Adipose tissue (tissue), 3 donors: ENCODE data around the gene ANKRD44. TPM values are rescaled to one million over a fixed set of nuclear protein-coding genes. Genes with fewer than 3 reads are reported as not detected.
"Not testable (repeated sequence)": the region's sequence is repeated elsewhere in the genome, so short reads cannot be mapped to it uniquely, and the experiment has no call there.

ENCODE experiments used
- H3K27ac ChIP-seq: one replicate; pipeline ENCODE4 v1.5.1; 2013; ENCODE audit warnings: low read depth, low read length
- WGBS, 3 donors: extraction: QIAGEN DNeasy Blood & Tissue Kit; methylation state at CpG; one replicate each; pipeline ENCODE4 v1.1.7; 2013; 5-methylcytosine and 5-hydroxymethylcytosine counted together
- polyA plus RNA-seq, 3 donors: library from polyadenylated mRNA; stranded (reverse); fragments of 200-250 nt; gene quantifications; one replicate each; pipeline ENCODE4 v1.2.3, GENCODE V29; 2013
- donor health status: healthy with polysubstance abuse.
- donor health status: Bipolar disorder and iron deficiency.
- donor health status: healthy.

The ANKRD44 gene
- polyA plus RNA-seq, 3 donors, result 1.3 to 4.2 (median 3.5) TPM

DNA sequence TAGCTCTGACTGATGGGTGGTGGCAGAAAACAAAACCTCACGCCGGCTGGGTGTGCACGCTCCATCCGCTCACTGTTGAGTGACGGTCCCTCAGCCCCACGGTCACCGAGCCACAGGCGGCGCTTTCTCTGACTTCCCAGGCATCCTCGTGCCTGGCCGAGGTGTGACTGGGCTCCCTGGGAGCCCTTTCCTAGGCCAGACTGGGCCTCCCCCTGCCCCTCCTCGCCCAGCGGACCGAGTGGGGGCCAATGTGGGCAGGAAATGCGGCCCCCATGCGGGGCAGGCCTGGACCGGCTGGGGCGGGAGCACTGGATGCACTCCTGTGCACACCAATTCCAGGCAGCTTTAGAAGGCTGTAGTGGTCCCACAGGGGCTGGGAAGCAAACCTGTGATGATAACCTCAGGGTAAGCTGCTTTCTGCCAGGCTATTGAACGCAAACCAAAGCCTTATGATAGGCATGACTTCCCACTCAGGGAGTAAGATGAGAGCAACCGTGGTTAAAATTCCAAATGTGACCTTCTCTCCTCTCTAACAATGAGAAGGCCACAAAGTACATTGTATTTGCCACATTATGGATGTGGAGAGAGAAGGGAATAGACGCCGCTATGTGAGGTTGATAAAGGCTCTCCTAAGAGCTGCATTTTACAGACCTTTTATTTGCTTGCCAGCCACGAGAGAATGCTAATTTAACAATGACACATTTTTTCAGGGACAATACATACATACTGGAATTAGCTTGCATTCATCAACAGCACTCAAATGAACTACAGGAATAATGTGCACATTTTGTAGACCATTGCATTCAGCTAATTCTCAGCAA lies 300.2 kb downstream of the ANKRD44 start:
- no peak overlapping the region for H3K27ac ChIP-seq
- WGBS, 3 donors, result 89 to 91% (median 89%) methylated on average over 23 of the region's 23 CpGs

DNA sequence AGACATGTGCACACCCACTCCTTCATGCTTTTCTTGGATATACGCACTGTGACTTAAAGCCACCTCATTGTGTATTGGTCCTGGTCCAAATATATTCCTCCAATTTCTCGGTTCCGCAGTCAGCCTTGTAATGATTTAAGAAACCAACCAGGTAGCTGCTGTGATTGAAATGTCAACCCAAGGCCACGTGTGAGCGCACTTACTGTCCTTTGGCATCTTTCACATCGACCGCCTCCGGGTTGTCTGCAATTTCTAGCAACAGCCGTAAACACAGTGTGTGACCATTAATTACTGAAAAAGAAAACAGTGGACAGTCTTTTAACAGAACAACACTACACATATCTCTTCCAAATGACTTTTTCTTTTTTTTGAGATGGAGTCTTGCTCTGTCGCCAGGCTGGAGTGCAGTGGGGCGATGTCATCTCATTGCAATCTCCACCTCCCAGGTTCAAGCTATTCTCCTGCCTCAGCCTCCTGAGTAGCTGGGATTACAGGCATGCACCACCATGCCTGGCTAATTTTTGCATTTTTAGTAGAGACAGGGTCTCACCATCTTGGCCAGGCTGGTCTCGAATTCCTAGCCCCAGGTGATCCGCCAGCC lies 301.7 kb downstream of the ANKRD44 start:
- WGBS, 3 donors, result 96 to 98% (median 97%) methylated on average over 13 of the region's 13 CpGs
- not testable (repeated sequence) for H3K27ac ChIP-seq

GRCh38 chr2:197007716-197008628 lies 302.6 kb downstream of the ANKRD44 start:
- no peak overlapping the region for H3K27ac ChIP-seq
- WGBS, 3 donors, result 66 to 81% (median 72%) methylated on average over 4 of the region's 4 CpGs

DNA sequence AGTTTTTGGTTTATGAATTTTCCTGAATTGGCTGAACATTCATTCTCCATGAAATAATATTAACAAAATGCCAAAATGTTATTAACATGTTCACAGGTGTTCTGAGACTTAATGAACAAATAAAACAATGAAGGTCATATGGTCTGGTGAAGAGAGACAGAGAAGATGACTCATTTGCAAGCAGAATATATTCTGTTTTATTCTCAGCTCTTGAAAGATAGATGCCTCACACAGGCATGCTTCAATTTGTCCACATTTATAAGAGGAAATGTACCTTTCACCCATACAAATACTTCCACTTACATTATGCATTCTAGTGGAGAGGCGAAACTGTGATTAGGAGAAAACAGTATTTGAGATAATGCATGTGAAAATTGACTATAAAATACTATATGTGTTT lies 308.7 kb downstream of the ANKRD44 start:
- no peak overlapping the region for H3K27ac ChIP-seq
- WGBS, 3 donors, result 91 to 94% (median 92%) methylated on average over 1 of the region's 1 CpG

- no peak overlapping the region for H3K27ac ChIP-seq
- WGBS, 3 donors, result 89 to 95% (median 93%) methylated on average over 3 of the region's 3 CpGs
Observed at GRCh38 chr2:196995757-196996314, 314.7 kb downstream of the ANKRD44 start.

- 92 to 96% (median 94%) methylated on average over 4 of the region's 4 CpGs for WGBS, 3 donors
- H3K27ac ChIP-seq, result no peak overlapping the region
Observed at GRCh38 chr2:196994764-196995163, 315.8 kb downstream of the ANKRD44 start.

DNA sequence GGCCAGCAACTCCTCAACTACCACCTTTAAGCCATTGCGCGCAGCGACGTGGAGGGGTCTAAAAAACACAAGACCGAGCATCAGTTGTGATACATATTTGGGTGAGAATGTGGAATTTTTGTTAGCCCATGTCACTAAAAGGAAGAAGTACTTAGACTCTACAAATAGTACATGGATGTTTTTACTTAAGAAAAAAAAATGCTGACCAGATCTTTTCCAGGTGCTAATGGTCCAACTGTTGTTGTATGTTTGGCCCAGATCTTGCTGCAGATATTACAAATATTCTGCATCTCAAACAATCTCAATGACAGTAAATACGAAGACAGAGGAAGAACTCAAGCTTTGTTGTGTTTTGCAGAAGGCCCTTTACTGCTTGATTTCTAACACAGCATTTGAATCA lies 317.0 kb downstream of the ANKRD44 start:
- no peak overlapping the region for H3K27ac ChIP-seq
- 95 to 98% (median 97%) methylated on average over 6 of the region's 6 CpGs for WGBS, 3 donors

- no peak overlapping the region for H3K27ac ChIP-seq
- 60 to 100% (median 68%) methylated on average over 1 of the region's 1 CpG for WGBS, 3 donors
Observed at GRCh38 chr2:196992466-196992865, 318.1 kb downstream of the ANKRD44 start.

- 90 to 96% (median 95%) methylated on average over 10 of the region's 10 CpGs for WGBS, 3 donors
- no peak overlapping the region for H3K27ac ChIP-seq
Observed at GRCh38 chr2:196990788-196991461, 319.7 kb downstream of the ANKRD44 start.

DNA sequence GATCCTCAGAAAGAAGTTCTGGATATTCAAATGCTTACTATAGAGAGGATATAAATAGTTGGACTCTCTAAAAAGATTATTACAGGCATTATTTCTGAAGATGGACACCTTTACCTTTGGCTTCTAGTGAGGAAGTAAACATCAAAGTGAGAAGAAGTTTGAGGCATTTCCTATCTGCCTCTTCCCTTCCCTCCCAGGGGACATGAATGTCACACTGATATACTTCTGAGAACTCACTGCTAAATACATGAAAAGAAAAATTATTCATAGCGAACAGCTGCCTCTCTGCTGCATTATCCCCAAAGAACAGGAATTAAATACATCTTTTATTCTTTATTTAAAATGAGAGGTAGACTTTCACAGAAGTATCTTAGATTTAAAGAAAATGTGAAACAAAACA lies 320.5 kb downstream of the ANKRD44 start:
- 89 to 94% (median 93%) methylated on average over 1 of the region's 1 CpG for WGBS, 3 donors
- no peak overlapping the region for H3K27ac ChIP-seq

- H3K27ac ChIP-seq, result no peak overlapping the region
- 67 to 82% (median 69%) methylated on average over 4 of the region's 4 CpGs for WGBS, 3 donors
Observed at GRCh38 chr2:196989496-196989895, 321.1 kb downstream of the ANKRD44 start.

DNA sequence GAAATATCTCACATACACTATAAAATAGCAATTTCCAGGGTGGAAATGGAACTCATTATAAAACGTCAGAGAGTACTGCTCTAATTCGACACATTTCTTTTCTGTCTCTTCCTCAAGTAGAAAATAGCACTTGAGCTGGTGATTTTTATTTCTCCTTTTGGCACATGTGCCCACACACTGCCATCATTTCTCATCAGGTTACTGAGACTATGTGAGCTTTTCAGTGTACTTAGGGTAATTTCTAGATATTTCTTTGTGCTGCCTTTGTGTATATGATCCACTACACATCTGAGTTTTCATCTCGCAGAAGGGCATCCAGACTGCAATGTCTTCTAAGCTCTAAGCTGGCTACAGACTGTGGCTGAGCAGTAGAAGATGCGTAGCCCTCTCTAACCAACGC lies 321.9 kb downstream of the ANKRD44 start:
- 64 to 81% (median 66%) methylated on average over 5 of the region's 5 CpGs for whole genome bisulfite sequencing, 3 donors
- H3K27ac ChIP-seq, result no peak overlapping the region

DNA sequence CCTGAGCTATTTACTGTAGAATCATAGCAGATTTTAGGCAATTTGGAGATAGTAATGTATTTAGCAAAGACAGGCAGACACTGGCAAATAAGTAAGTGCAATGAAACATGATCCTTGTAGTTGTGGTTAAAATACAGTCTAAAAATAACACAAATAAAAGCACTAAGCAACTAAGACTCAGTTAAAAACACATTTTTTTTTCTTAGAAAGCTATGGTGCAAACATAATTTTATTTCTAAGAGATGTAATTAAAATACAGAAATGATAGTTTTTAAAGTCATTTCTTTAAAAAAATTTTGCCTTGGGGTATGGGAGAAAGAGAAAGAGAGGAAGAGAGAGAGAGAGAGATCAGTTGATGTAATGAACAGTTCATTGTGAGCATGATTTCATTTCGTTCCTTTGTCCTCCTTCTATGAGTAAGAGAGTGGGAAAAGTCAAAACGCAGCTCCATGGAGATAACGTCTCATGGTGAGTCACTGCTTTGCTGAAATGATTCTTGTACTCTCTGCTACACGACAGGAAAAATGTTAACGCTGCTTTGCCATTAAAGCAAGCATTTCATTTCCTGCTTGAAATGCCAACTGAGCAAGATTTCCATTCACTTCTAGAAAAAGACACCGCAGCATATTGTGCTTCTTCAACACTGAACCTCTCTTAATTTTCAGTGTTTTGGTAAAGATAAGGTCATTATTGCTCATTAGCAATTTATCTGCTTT lies 322.8 kb downstream of the ANKRD44 start:
- 1 to 20% (median 3%) methylated on average over 6 of the region's 6 CpGs for WGBS, 3 donors

GRCh38 chr2:196987298-196987648 lies 323.3 kb downstream of the ANKRD44 start:
- WGBS, 3 donors, result 43 to 73% (median 44%) methylated on average over 1 of the region's 1 CpG
- H3K27ac ChIP-seq, result no peak overlapping the region

More for the DNA sequence above, 322.8 kb downstream of the ANKRD44 start:
- H3K27ac ChIP-seq, result no peak overlapping the region

DNA sequence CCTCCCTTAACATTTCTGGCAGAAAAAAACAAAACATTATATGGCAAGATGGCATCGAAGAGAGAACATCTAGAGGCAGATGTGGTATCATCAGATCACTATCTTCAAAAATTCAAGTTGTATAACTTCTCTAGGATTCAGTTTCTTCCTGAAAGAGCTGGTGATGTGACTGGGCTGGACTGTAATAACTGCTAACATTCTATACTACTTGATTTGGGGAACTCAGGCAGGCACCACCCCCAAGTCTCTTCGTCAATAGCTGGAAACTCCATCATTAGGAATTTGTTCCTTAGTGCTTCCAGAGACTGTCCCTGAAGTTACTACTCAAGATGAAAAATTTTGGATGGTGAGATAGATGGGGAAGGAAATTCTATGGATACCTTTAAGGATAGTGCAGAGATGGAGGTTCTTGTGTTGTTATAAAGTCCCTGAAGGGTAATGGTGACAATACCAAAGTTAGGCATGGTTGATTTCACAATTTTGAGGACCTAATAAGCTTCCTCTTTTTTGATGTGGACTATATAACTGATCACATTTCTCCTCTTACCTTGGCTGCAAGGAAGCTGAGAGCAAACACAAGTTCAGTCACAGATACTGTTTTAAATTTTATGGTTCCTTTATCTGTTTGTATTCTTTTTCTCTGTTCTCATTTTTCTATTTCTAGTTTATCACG lies 324.9 kb downstream of the ANKRD44 start:
- no peak overlapping the region for H3K27ac ChIP-seq
- WGBS, 3 donors, result 81 to 95% (median 83%) methylated on average over 3 of the region's 3 CpGs

- H3K27ac ChIP-seq, result no peak overlapping the region
- WGBS, 3 donors, result 83 to 91% (median 86%) methylated on average over 5 of the region's 5 CpGs
Observed at GRCh38 chr2:196984903-196985302, 325.7 kb downstream of the ANKRD44 start.

DNA sequence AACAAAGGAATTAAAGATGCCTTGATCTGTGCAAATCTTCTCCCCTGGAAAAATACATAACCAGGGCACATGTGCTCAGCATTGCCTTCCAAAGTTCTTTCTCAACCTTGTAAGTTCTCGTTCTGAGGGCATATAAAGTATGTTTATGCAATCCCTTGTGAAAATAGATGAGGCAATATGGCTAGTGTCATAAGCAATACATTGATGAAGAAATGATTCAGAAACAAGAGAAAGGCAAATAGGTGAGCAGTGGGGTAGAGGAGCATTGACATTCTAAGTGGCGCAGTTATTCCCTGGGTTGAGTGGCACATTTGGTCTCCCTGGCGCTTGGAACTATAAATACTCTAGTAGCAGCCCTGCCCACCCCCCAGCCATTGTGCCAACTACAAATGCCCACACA lies 326.6 kb downstream of the ANKRD44 start:
- WGBS, 3 donors, result 58 to 84% (median 68%) methylated on average over 3 of the region's 3 CpGs
- no peak overlapping the region for H3K27ac ChIP-seq
